Hepatocyte (in vitro differentiated cells): ENCODE data around the gene HAVCR1. TPM values are rescaled to one million over a fixed set of nuclear protein-coding genes. Genes with fewer than 3 reads are reported as not detected.
A peak's percentile ranks its signal among the peaks of the same experiment; 100 is the strongest.
"Not testable (repeated sequence)": the region's sequence is repeated elsewhere in the genome, so short reads cannot be mapped to it uniquely, and the experiment has no call there.

Experiments used
- DNase-seq: peaks from one replicate; pipeline ENCODE4 v3.0.0-alpha.2; 2016; ENCODE audit warnings: low spot score
- H2AFZ ChIP-seq: fragments of 200-600 bp; sonication (generic); 2 replicates; pipeline ENCODE4 v1.6.0; 2016; ENCODE audit warnings: antibody characterized with exemption, mild to moderate bottlenecking
- H3K27ac ChIP-seq: fragments of 200-600 bp; sonication (generic); 2 replicates; pipeline ENCODE4 v1.5.1; 2016; ENCODE audit warnings: mild to moderate bottlenecking
- H3K27me3 ChIP-seq: fragments of 200-600 bp; sonication (generic); 2 replicates; pipeline ENCODE4 v1.6.1; 2016
- H3K36me3 ChIP-seq: fragments of 200-600 bp; sonication (generic); replicated peaks from 2 replicates; pipeline ENCODE4 v1.5.1; 2016; ENCODE audit warnings: low read depth; ENCODE audit not compliant: insufficient read depth
- H3K4me1 ChIP-seq: fragments of 200-600 bp; sonication (generic); 2 replicates; pipeline ENCODE4 v1.5.1; 2016; ENCODE audit warnings: mild to moderate bottlenecking, moderate library complexity; ENCODE audit not compliant: insufficient read depth
- H3K4me2 ChIP-seq: fragments of 200-600 bp; sonication (generic); 2 replicates; pipeline ENCODE4 v1.6.0; 2016
- H3K4me3 ChIP-seq: fragments of 200-600 bp; sonication (generic); 2 replicates; pipeline ENCODE4 v1.5.1; 2016; ENCODE audit warnings: mild to moderate bottlenecking
- H3K79me2 ChIP-seq: fragments of 200-600 bp; sonication (generic); 2 replicates; pipeline ENCODE4 v1.6.0; 2017; ENCODE audit warnings: mild to moderate bottlenecking
- H3K9me2 ChIP-seq: fragments of 200-600 bp; sonication (generic); replicated peaks from 2 replicates; pipeline ENCODE4 v1.6.0; 2017; ENCODE audit warnings: mild to moderate bottlenecking; ENCODE audit not compliant: insufficient read depth
- H3K9me3 ChIP-seq: fragments of 200-600 bp; sonication (generic); 2 replicates; pipeline ENCODE4 v1.5.1; 2016; ENCODE audit warnings: low read depth, mild to moderate bottlenecking
- H4K20me1 ChIP-seq: fragments of 200-600 bp; sonication (generic); 2 replicates; pipeline ENCODE4 v1.6.0; 2016; ENCODE audit warnings: mild to moderate bottlenecking; ENCODE audit not compliant: insufficient read depth, poor library complexity, severe bottlenecking
- CTCF ChIP-seq: fragments of 200-600 bp; sonication (generic); IDR thresholded peaks from 2 replicates; pipeline ENCODE4 v1.5.1; 2016; ENCODE audit warnings: antibody characterized with exemption, mild to moderate bottlenecking; ENCODE audit not compliant: poor library complexity
- EZH2 ChIP-seq: fragments of 200-600 bp; sonication (generic); IDR thresholded peaks from 2 replicates; pipeline ENCODE4 v1.6.1; 2016; ENCODE audit warnings: antibody characterized with exemption, mild to moderate bottlenecking, borderline replicate concordance
- EZH2phosphoT487 ChIP-seq: fragments of 200-600 bp; sonication (generic); IDR thresholded peaks from one replicate; pipeline ENCODE4 v1.6.1; 2018; ENCODE audit warnings: antibody characterized with exemption, mild to moderate bottlenecking, low read depth, moderate library complexity; ENCODE audit not compliant: unreplicated experiment, severe bottlenecking
- WGBS: methylation state at CpG from one replicate; pipeline ENCODE4 v1.1.6; 2016; ENCODE audit warnings: low lambda C conversion rate; ENCODE audit errors: missing lambda C conversion rate; 5-methylcytosine and 5-hydroxymethylcytosine counted together
- polyA plus RNA-seq: library from polyadenylated mRNA; unstranded; fragments of >200 nt; fragmentation: Nextera tagmentation; extraction: Ambion mirVana; gene quantifications from 2 replicates; pipeline ENCODE4 v1.2.1, GENCODE V29; 2016
- total RNA-seq: library from RNA; depleted of rRNA; stranded (reverse); fragments of >200 nt; gene quantifications from 2 replicates; pipeline ENCODE4 v1.2.3, GENCODE V29; 2014

The HAVCR1 gene
- total and polyA plus RNA-seq, 2 experiments from 2014 or later, result 2.1 to 9.5 TPM

GRCh38 chr5:157049605-157050004 is 9.3 kb downstream of the HAVCR1 start:
- Histone ChIP-seq H3K79me2 (no peaks in the 10 kb centered on the region), H3K27ac (peak overlapping the region; percentile 70), H3K4me1 (peaks cover 13% of the 10 kb centered on the region), H4K20me1 (no peaks in the 10 kb centered on the region), H3K36me3 (no peaks in the 10 kb centered on the region), H3K4me3 (no peak overlapping the region), H3K9me3 (no peaks in the 10 kb centered on the region), H2AFZ (no peak overlapping the region), H3K9me2 (no peaks in the 10 kb centered on the region), H3K4me2 (peak overlapping the region; percentile 59), H3K27me3 (no peaks in the 10 kb centered on the region)
- TF ChIP-seq CTCF (no peak), EZH2phosphoT487 (no peak), EZH2 (no peak)
- DNase-seq, result peak; percentile 40
- 5% methylated on average over 1 of the region's 1 CpG for WGBS

- no peak for TF ChIP-seq EZH2phosphoT487
- TF ChIP-seq CTCF, result no peak
- TF ChIP-seq EZH2, result no peak
- no peak overlapping the region for H3K4me2 ChIP-seq
- 89% methylated on average over 5 of the region's 5 CpGs for WGBS
- H3K4me3 ChIP-seq, result no peak overlapping the region
- no peaks in the 10 kb centered on the region for H4K20me1 ChIP-seq
- DNase-seq, result no peak
- no peak overlapping the region for H3K27ac ChIP-seq
- no peaks in the 10 kb centered on the region for H3K9me3 ChIP-seq
- no peaks in the 10 kb centered on the region for H3K27me3 ChIP-seq
- no peaks in the 10 kb centered on the region for H3K9me2 ChIP-seq
- no peak overlapping the region for H2AFZ ChIP-seq
- H3K79me2 ChIP-seq, result no peaks in the 10 kb centered on the region
- H3K36me3 ChIP-seq, result no peaks in the 10 kb centered on the region
- H3K4me1 ChIP-seq, result peaks cover 13% of the 10 kb centered on the region
Measured at GRCh38 chr5:157047898-157048297, 11.0 kb downstream of the HAVCR1 start.

GRCh38 chr5:157047016-157047415 is 11.9 kb downstream of the HAVCR1 start:
- not testable (repeated sequence) for H3K9me3 ChIP-seq, H3K4me3 ChIP-seq, DNase-seq, H3K4me2 ChIP-seq, H4K20me1 ChIP-seq, H3K27me3 ChIP-seq, H3K79me2 ChIP-seq, H2AFZ ChIP-seq, H3K9me2 ChIP-seq, H3K36me3 ChIP-seq
- peaks cover 13% of the 10 kb centered on the region for H3K4me1 ChIP-seq
- peak overlapping the region; percentile 14 for H3K27ac ChIP-seq
- 79% methylated on average over 4 of the region's 4 CpGs for WGBS

GRCh38 chr5:157046041-157046440 is 12.9 kb downstream of the HAVCR1 start:
- no peak for TF ChIP-seq CTCF
- no peak for TF ChIP-seq EZH2
- no peak for TF ChIP-seq EZH2phosphoT487
- H3K4me3 ChIP-seq, result no peak overlapping the region
- H3K27me3 ChIP-seq, result no peaks in the 10 kb centered on the region
- no peaks in the 10 kb centered on the region for H3K9me3 ChIP-seq
- H2AFZ ChIP-seq, result no peak overlapping the region
- H3K79me2 ChIP-seq, result no peaks in the 10 kb centered on the region
- H3K27ac ChIP-seq, result peak overlapping the region; percentile 44
- H3K4me2 ChIP-seq, result no peak overlapping the region
- DNase-seq, result peak; percentile 65
- no peaks in the 10 kb centered on the region for H3K36me3 ChIP-seq
- peaks cover 13% of the 10 kb centered on the region for H3K4me1 ChIP-seq
- no peaks in the 10 kb centered on the region for H4K20me1 ChIP-seq
- no peaks in the 10 kb centered on the region for H3K9me2 ChIP-seq
- WGBS, result 66% methylated on average over 3 of the region's 3 CpGs
